Smooth muscle cell (in vitro differentiated cells): ENCODE results near the gene CDC20B. TPM values are rescaled to one million over a fixed set of nuclear protein-coding genes. Genes with fewer than 3 reads are reported as not detected.

Source experiments
- DNase-seq: peaks from one replicate; lab custom pipeline; 2025; ENCODE audit not compliant: unreplicated experiment; lab: John Stamatoyannopoulos, UW
- H2AFZ ChIP-seq: fragments of 200-600 bp; sonication (generic); 2 replicates; pipeline ENCODE4 v1.6.0; 2016; ENCODE audit warnings: antibody characterized with exemption, low read depth, mild to moderate bottlenecking
- H3F3A ChIP-seq: fragments of 200-600 bp; sonication (generic); 2 replicates; pipeline ENCODE4 v1.6.0; 2017; ENCODE audit warnings: antibody characterized with exemption, low read depth
- H3K27ac ChIP-seq: fragments of 200-600 bp; sonication (generic); 2 replicates; pipeline ENCODE4 v1.5.1; 2016; ENCODE audit warnings: low read depth, mild to moderate bottlenecking
- H3K27me3 ChIP-seq: fragments of 200-600 bp; sonication (generic); 2 replicates; pipeline ENCODE4 v1.6.1; 2016; ENCODE audit warnings: low read depth, mild to moderate bottlenecking
- H3K36me3 ChIP-seq: fragments of 200-600 bp; sonication (generic); 2 replicates; pipeline ENCODE4 v1.5.1; 2016; ENCODE audit warnings: low read depth
- H3K4me1 ChIP-seq: fragments of 200-600 bp; sonication (generic); 2 replicates; pipeline ENCODE4 v1.5.1; 2016; ENCODE audit warnings: low read depth
- H3K4me2 ChIP-seq: fragments of 200-600 bp; sonication (generic); 2 replicates; pipeline ENCODE4 v1.6.0; 2016; ENCODE audit warnings: mild to moderate bottlenecking
- H3K4me3 ChIP-seq: fragments of 200-600 bp; sonication (generic); 2 replicates; pipeline ENCODE4 v1.5.1; 2016; ENCODE audit warnings: mild to moderate bottlenecking
- H3K79me2 ChIP-seq: fragments of 200-600 bp; sonication (generic); 2 replicates; pipeline ENCODE4 v1.6.0; 2016; ENCODE audit warnings: low read depth, mild to moderate bottlenecking
- H3K9ac ChIP-seq: fragments of 200-600 bp; sonication (generic); 2 replicates; pipeline ENCODE4 v1.6.0; 2016; ENCODE audit warnings: low read depth
- H3K9me3 ChIP-seq: fragments of 200-600 bp; sonication (generic); replicated peaks from 2 replicates; pipeline ENCODE4 v1.5.1; 2016; ENCODE audit warnings: low read depth
- H4K20me1 ChIP-seq: fragments of 200-600 bp; sonication (generic); 2 replicates; pipeline ENCODE4 v1.6.0; 2016; ENCODE audit warnings: low read depth
- CTCF ChIP-seq: fragments of 200-600 bp; sonication (generic); IDR thresholded peaks from 2 replicates; pipeline ENCODE4 v1.5.1; 2017; ENCODE audit warnings: borderline replicate concordance, mild to moderate bottlenecking, antibody characterized with exemption; ENCODE audit not compliant: insufficient read depth, poor library complexity, severe bottlenecking
- WGBS: methylation state at CpG from one replicate; pipeline ENCODE4 v1.1.7; 2016; ENCODE audit warnings: low lambda C conversion rate; 5-methylcytosine and 5-hydroxymethylcytosine counted together
- microRNA counts: library from miRNA; unstranded; fragments of <30 nt; microRNA quantifications from one replicate; lab custom pipeline; 2016
- microRNA-seq: library from miRNA; unstranded; fragments of <30 nt; microRNA quantifications from one replicate; pipeline ENCODE4, GENCODE V29; 2016; ENCODE audit warnings: borderline number of aligned reads
- polyA plus RNA-seq: library from polyadenylated mRNA; unstranded; fragments of >200 nt; fragmentation: Nextera tagmentation; extraction: Ambion mirVana; gene quantifications from 2 replicates; pipeline ENCODE4 v1.2.1, GENCODE V29; 2016
- small RNA-seq: library from RNA; depleted of rRNA; stranded (forward); fragments of <200 nt; gene quantifications from one replicate; pipeline ENCODE3, GENCODE V24; 2014
- total RNA-seq: library from RNA; depleted of rRNA; stranded (reverse); fragments of >200 nt; gene quantifications from 2 replicates; pipeline ENCODE4 v1.2.3, GENCODE V29; 2014

CDC20B gene
- total and polyA plus RNA-seq, 2 experiments from 2014 or later: not detected

- no peak for TF ChIP-seq CTCF
- Histone ChIP-seq H3K27me3 (no peaks in the 10 kb centered on the region), H3K4me3 (no peak overlapping the region), H3K79me2 (no peaks in the 10 kb centered on the region), H3K36me3 (no peaks in the 10 kb centered on the region), H3K27ac (no peak overlapping the region), H3K4me2 (no peak overlapping the region), H3K9me3 (no peaks in the 10 kb centered on the region), H3K9ac (no peak overlapping the region), H3F3A (no peaks in the 10 kb centered on the region), H2AFZ (no peak overlapping the region), H4K20me1 (no peaks in the 10 kb centered on the region), H3K4me1 (no peaks in the 10 kb centered on the region)
- 89% methylated on average over 3 of the region's 3 CpGs for WGBS
- DNase-seq: no peak
Measured at GRCh38 chr5:55064523-55064922, 108.5 kb downstream of the CDC20B start.

DNA sequence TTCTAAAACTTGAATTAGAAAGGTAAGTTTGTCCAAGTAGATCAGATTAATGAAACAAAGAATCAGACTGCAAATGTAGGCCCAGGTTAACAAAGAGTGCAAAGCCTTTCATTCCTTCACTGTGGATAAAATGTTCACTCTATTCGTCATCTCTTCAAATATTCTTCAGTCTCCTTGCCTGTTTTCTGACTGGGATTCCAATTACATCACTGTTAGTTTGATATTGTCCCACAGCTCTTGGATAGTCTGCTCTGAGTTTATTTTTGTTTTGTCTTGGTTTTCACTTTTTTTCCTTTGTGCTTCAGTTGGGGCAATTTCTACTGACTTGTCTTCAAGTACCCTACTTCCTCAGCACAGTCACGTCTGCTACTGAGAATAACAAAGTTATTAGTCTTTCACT is 109.1 kb downstream of the CDC20B start:
- H3K4me3 ChIP-seq: no peak overlapping the region
- no peak overlapping the region for H3K9ac ChIP-seq
- H3F3A ChIP-seq: no peaks in the 10 kb centered on the region
- no peaks in the 10 kb centered on the region for H3K4me1 ChIP-seq
- DNase-seq: no peak
- no peak overlapping the region for H2AFZ ChIP-seq
- TF ChIP-seq CTCF: no peak
- no peaks in the 10 kb centered on the region for H4K20me1 ChIP-seq
- no peak overlapping the region for H3K4me2 ChIP-seq
- H3K36me3 ChIP-seq: no peaks in the 10 kb centered on the region
- no peak overlapping the region for H3K27ac ChIP-seq
- no peaks in the 10 kb centered on the region for H3K9me3 ChIP-seq
- no peaks in the 10 kb centered on the region for H3K27me3 ChIP-seq
- 69% methylated on average over 2 of the region's 2 CpGs for WGBS
- H3K79me2 ChIP-seq: no peaks in the 10 kb centered on the region

DNA sequence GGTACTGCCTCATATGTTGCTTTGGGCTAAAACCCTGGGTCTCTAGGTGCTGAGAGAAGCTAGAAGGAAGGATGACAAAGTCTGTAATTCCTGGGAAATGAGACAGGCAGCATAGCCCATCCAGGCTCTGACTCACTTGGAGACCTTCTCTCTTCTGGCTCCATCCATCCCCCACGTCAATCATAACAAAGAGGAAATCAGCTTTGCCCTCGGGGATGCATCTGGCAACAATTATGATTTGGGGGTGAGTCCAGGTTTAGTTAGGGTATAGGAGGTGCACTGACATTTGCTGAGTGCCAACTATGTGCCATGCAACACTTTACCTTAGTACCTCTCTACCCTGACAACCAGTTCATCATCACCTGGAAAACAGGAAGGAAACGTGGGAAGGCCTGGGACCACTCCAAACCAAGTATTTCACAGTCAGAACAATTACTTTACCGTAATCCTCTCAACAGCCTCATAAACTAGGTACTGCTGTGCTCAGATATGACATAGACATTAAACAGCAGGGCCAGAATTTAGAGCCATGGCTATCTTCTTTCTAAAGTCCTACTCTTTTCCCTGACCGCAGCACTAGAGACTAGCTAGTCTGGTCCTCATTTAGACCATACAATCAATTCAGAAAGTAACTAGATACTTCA is 109.6 kb downstream of the CDC20B start:
- no peak overlapping the region for H3K4me2 ChIP-seq
- WGBS: 64% methylated on average over 5 of the region's 5 CpGs
- no peak for DNase-seq

More for the DNA sequence above, 109.6 kb downstream of the CDC20B start:
- Histone ChIP-seq H3K36me3 (no peaks in the 10 kb centered on the region), H3K9me3 (no peaks in the 10 kb centered on the region), H3F3A (no peaks in the 10 kb centered on the region), H3K79me2 (no peaks in the 10 kb centered on the region), H3K4me3 (no peak overlapping the region), H3K27ac (no peak overlapping the region), H3K9ac (no peak overlapping the region), H3K27me3 (no peaks in the 10 kb centered on the region), H4K20me1 (no peaks in the 10 kb centered on the region), H2AFZ (no peak overlapping the region), H3K4me1 (no peaks in the 10 kb centered on the region)
- TF ChIP-seq CTCF: no peak

MicroRNAs encoded within 50 kb of the gene (microRNA counts, 767-probe panel; counts per million panel counts)
- microRNA hsa-miR-449a (lab: Ali Mortazavi, UCI): 183 counts per million
- 183 counts per million for microRNA hsa-miR-449b-5p (lab: Ali Mortazavi, UCI)
- microRNA hsa-miR-449c-5p (lab: Ali Mortazavi, UCI): 183 counts per million

Small RNA genes within 50 kb of the gene (microRNA-seq; reads per million reads assigned to microRNA genes)
- gene MIR449A: 126 reads per million, percentile 59 among the genes with 10 or more reads in this experiment
- 4.1 reads per million for gene MIR449B
- 10.5 reads per million, percentile 14 among the genes with 10 or more reads in this experiment for gene MIR449C

Small RNA genes within 50 kb of the gene (small RNA-seq; reads per million reads assigned to genes)
- 0.55 reads per million, percentile 19 among the genes with 10 or more reads in this experiment for gene MIR449A
- not detected for gene MIR449B
- 1.5 reads per million, percentile 38 among the genes with 10 or more reads in this experiment for gene MIR449C

Other genes starting within 250 kb of the CDC20B start
- gene ESM1, start 187.6 kb downstream of the CDC20B start, total RNA-seq: 0.27 TPM in 1 of 2 replicates, not detected in the other
- gene ESM1, start 187.6 kb downstream of the CDC20B start, polyA plus RNA-seq: not detected in 2 replicates
- not detected in 2 replicates for gene GZMK, start 148.9 kb downstream of the CDC20B start, total RNA-seq
- not detected in 2 replicates for gene GZMK, start 148.9 kb downstream of the CDC20B start, polyA plus RNA-seq
- gene GZMA, start 70.5 kb downstream of the CDC20B start, total RNA-seq: not detected in 2 replicates
- 0.42 TPM in 1 of 2 replicates, not detected in the other for gene GZMA, start 70.5 kb downstream of the CDC20B start, polyA plus RNA-seq
- gene GPX8, start 13.0 kb downstream of the CDC20B start, total RNA-seq: 306 and 314 TPM in 2 replicates
- gene GPX8, start 13.0 kb downstream of the CDC20B start, polyA plus RNA-seq: 183 and 230 TPM in 2 replicates
- 0.13 TPM in 1 of 2 replicates, not detected in the other for gene MCIDAS, start 54.1 kb upstream of the CDC20B start, total RNA-seq
- not detected in 2 replicates for gene MCIDAS, start 54.1 kb upstream of the CDC20B start, polyA plus RNA-seq
- gene CCNO, start 60.4 kb upstream of the CDC20B start, total RNA-seq: 1.7 TPM in 1 of 2 replicates, not detected in the other
- gene CCNO, start 60.4 kb upstream of the CDC20B start, polyA plus RNA-seq: 0.26 TPM in 1 of 2 replicates, not detected in the other
- 27.1 and 35.9 TPM in 2 replicates for gene DHX29, start 134.5 kb upstream of the CDC20B start, total RNA-seq
- 40.7 and 44.7 TPM in 2 replicates for gene DHX29, start 134.5 kb upstream of the CDC20B start, polyA plus RNA-seq
- gene MTREX, start 134.8 kb upstream of the CDC20B start, total RNA-seq: 85.8 and 93.9 TPM in 2 replicates
- 20.7 and 22.4 TPM in 2 replicates for gene MTREX, start 134.8 kb upstream of the CDC20B start, polyA plus RNA-seq